ENCODE measurements around the gene LHPP. TPM values are rescaled to one million over a fixed set of nuclear protein-coding genes. Genes with fewer than 3 reads are reported as not detected.
"Not testable (repeated sequence)": the region's sequence is repeated elsewhere in the genome, so short reads cannot be mapped to it uniquely, and the experiment has no call there.

LHPP gene
- total and polyA plus RNA-seq, 10 of the 15 experiments (the other 5 are each of a cell fraction or from before 2014, with no cell fraction given): 0.79 to 9.8 (median 6.7) TPM

GRCh38 chr10:124587811-124588211, 126.2 kb downstream of the LHPP start:
- Histone ChIP-seq H3K9me3 (replicated peaks; ENCODE audit: control insufficient read depth, insufficient read depth, low read length) (no peaks in the 10 kb centered on the region; the same call in 1 of the 3 replicates), H3K36me3 (ENCODE audit: control insufficient read depth in 2 of 2, insufficient read depth in 2 of 2, low read length in 1 of 2) (no peaks in the 10 kb centered on the region), H3K4me1 (ENCODE audit: control insufficient read depth, insufficient read depth, low read length) (peaks cover 10% of the 10 kb centered on the region), H2AFZ (ENCODE audit: control insufficient read depth, low read depth, low read length) (no peak overlapping the region), H3K79me2 (ENCODE audit: control insufficient read depth, insufficient read depth, low read length) (no peaks in the 10 kb centered on the region), H4K20me1 (ENCODE audit: control insufficient read depth, insufficient read depth) (no peaks in the 10 kb centered on the region), H3K4me3 (no peak overlapping the region), H3K4me2 (ENCODE audit: control insufficient read depth, insufficient read depth) (no peak overlapping the region), H3K9ac (ENCODE audit: control insufficient read depth, insufficient read depth, low read length) (no peak overlapping the region), H3K27me3 (replicated peaks in 1 of 2; ENCODE audit: control insufficient read depth in 2 of 2, insufficient read depth in 2 of 2, low read length in 1 of 2) (no peaks in the 10 kb centered on the region; a peak in 1 of 4 replicates), H3K27ac (ENCODE audit: control insufficient read depth, insufficient read depth) (no peak overlapping the region)
- no TSS peak for BruUV-seq (replicated peaks)
- 52% methylated on average over 11 of the region's 11 CpGs for WGBS (ENCODE audit: insufficient coverage, insufficient replicate concordance, low lambda C conversion rate, missing lambda C conversion rate)
- in situ Hi-C loops (cut with MboI) (no loop called here), intact Hi-C loops (cut with micrococcal nuclease; ENCODE audit: unreplicated experiment) (no loop called here)
- DNase-seq (ENCODE audit: low read depth, low spot score) (no peak), ATAC-seq (no peak), FAIRE-seq (no peak)
- ChIA-PET POLR2A (no interaction called here), CTCF (interaction anchor here (0.7 kb wide), 1 partner anchor 154 kb away, joined by 3 read pairs; no protein-coding TSS in a partner anchor), RAD21 (ENCODE audit: unreplicated experiment) (interaction anchor here (0.7 to 3.7 kb wide), 2 partner anchors 154 to 219 kb away, joined by 3 to 10 read pairs; no protein-coding TSS in a partner anchor), SMC1A (ENCODE audit: uncharacterized antibody, unreplicated experiment) (no interaction called here)
- TF ChIP-seq IKZF1 (conservative IDR thresholded peaks at IDR 0.05) (no peak), ZNF592 (IDR thresholded peaks at IDR 0.05) (no peak), NBN (IDR thresholded peaks at IDR 0.05) (no peak), GABPA (IDR thresholded peaks at IDR 0.05; ENCODE audit: low read depth) (no peak), POLR2AphosphoS2 (IDR thresholded peaks at IDR 0.05; ENCODE audit: low read depth, low read length) (no peak)

- RAD21 ChIA-PET (ENCODE audit: unreplicated experiment): interaction anchor here (0.7 to 3.7 kb wide), 2 partner anchors 153 to 219 kb away, joined by 3 to 10 read pairs; no protein-coding TSS in a partner anchor
- peaks cover 10% of the 10 kb centered on the region for H3K4me1 ChIP-seq (ENCODE audit: control insufficient read depth, insufficient read depth, low read length)
- H4K20me1 ChIP-seq (ENCODE audit: control insufficient read depth, insufficient read depth); H3K27me3 ChIP-seq (replicated peaks in 1 of 2; ENCODE audit: control insufficient read depth in 2 of 2, insufficient read depth in 2 of 2, low read length in 1 of 2); BruUV-seq (replicated peaks); H3K4me3 ChIP-seq; H3K79me2 ChIP-seq (ENCODE audit: control insufficient read depth, insufficient read depth, low read length); H3K27ac ChIP-seq (ENCODE audit: control insufficient read depth, insufficient read depth); H3K36me3 ChIP-seq (ENCODE audit: control insufficient read depth in 2 of 2, insufficient read depth in 2 of 2, low read length in 1 of 2); intact Hi-C loops (cut with micrococcal nuclease; ENCODE audit: unreplicated experiment); ATAC-seq; H2AFZ ChIP-seq (ENCODE audit: control insufficient read depth, low read depth, low read length); SMC1A ChIA-PET (ENCODE audit: uncharacterized antibody, unreplicated experiment); POLR2A ChIA-PET; H3K4me2 ChIP-seq (ENCODE audit: control insufficient read depth, insufficient read depth); H3K9ac ChIP-seq (ENCODE audit: control insufficient read depth, insufficient read depth, low read length); in situ Hi-C loops (cut with MboI); H3K9me3 ChIP-seq (replicated peaks; ENCODE audit: control insufficient read depth, insufficient read depth, low read length); CTCF ChIA-PET; DNase-seq (ENCODE audit: low read depth, low spot score); FAIRE-seq: not testable (repeated sequence)
- WGBS (ENCODE audit: insufficient coverage, insufficient replicate concordance, low lambda C conversion rate, missing lambda C conversion rate): 73% methylated on average over 6 of the region's 6 CpGs
Observed at GRCh38 chr10:124588341-124588735, 126.7 kb downstream of the LHPP start.
